A549 (cell line): Measurements from ENCODE around the gene SLC24A3. TPM values are rescaled to one million over a fixed set of nuclear protein-coding genes. Genes with fewer than 3 reads are reported as not detected.

Source experiments
- ATAC-seq, 2 experiments: fragments of 200-7000 bp in 1 of 2; fragments of >200 bp in 1 of 2; cut with Nextera tagmentation in 1 of 2; cut with Tn5 transposase in 1 of 2; 3 replicates each; pipeline versions ENCODE4 v1.8.0 to v1.9.1; 2018 to 2020; ENCODE audit warnings: mild to moderate bottlenecking in 1 of 2, moderate library complexity in 1 of 2
- CTCF ChIA-PET: fragments of 300-600 bp; sonication (Branson Sonifier 250); formaldehyde crosslinking; extraction: SDS; loops from one replicate; lab custom pipeline; 2021; ENCODE audit warnings: antibody characterized with exemption, inconsistent platforms; lab: Yijun Ruan, JAX
- POLR2A ChIA-PET: fragments of 350-600 bp; formaldehyde crosslinking; extraction: SDS; loops from one replicate; lab custom pipeline; 2021; ENCODE audit warnings: antibody characterized with exemption, inconsistent platforms; lab: Yijun Ruan, JAX
- DNase-seq, 2 experiments: peaks; one replicate each; pipeline versions ENCODE4 v3.0.0 to v3.0.0-alpha.2; 2011 to 2016; ENCODE audit warnings: low read depth in 1 of 2, low spot score in 1 of 2
- FAIRE-seq: peaks from 2 replicates; lab custom pipeline; 2011; peaks lifted over from hg19 to GRCh38; lab: Jason Lieb, UNC
- H3K27ac ChIP-seq, 2 experiments: fragments of >200 bp; sonication (Bioruptor Twin); formaldehyde crosslinking; 3 replicates each; pipeline ENCODE4 v1.5.1; 2016 to 2017
- H3K4me1 ChIP-seq: fragments of >200 bp; sonication (Bioruptor Twin); formaldehyde crosslinking; 3 replicates; pipeline ENCODE4 v1.6.1; 2016
- H3K4me2 ChIP-seq: fragments of >200 bp; sonication (Bioruptor Twin); formaldehyde crosslinking; 3 replicates; pipeline ENCODE4 v1.6.1; 2016
- H3K4me3 ChIP-seq: fragments of >200 bp; sonication (Bioruptor Twin); formaldehyde crosslinking; 3 replicates; pipeline ENCODE4 v1.5.1; 2016
- H3K9me3 ChIP-seq: fragments of >200 bp; sonication (Bioruptor Twin); formaldehyde crosslinking; 3 replicates; pipeline ENCODE4 v1.6.1; 2016
- CBX8 ChIP-seq: fragments of 200-600 bp; sonication (generic); IDR thresholded peaks from 2 replicates; pipeline ENCODE4 v1.6.1; 2016
- CEBPB ChIP-seq, 2 experiments: fragments of >200 bp in 1 of 2; sonication (Bioruptor Twin) in 1 of 2; formaldehyde crosslinking in 1 of 2; IDR thresholded peaks; 2 replicates each; pipeline ENCODE4 v1.6.1; 2012 to 2016
- CHD2 ChIP-seq: fragments of 150-350 bp; IDR thresholded peaks from 2 replicates; pipeline ENCODE4 v1.6.1; 2014; ENCODE audit warnings: low read length; ENCODE audit not compliant: partially characterized antibody
- CTCF ChIP-seq: fragments of >200 bp; sonication (Bioruptor Twin); formaldehyde crosslinking; IDR thresholded peaks from 3 replicates; pipeline ENCODE4 v1.5.1; 2016
- EP300 ChIP-seq, 2 experiments: fragments of >200 bp; sonication (Bioruptor Twin); formaldehyde crosslinking; IDR thresholded peaks; 2 replicates in 1 of 2; 3 replicates in 1 of 2; pipeline ENCODE4 v1.6.1; 2016 to 2017
- ESRRA ChIP-seq: fragments of 150-350 bp; IDR thresholded peaks from 2 replicates; pipeline ENCODE4 v1.6.1; 2014; ENCODE audit warnings: mild to moderate bottlenecking, low read length, borderline replicate concordance
- FOSB ChIP-seq: fragments of 250-450 bp; sonication (Bioruptor Pico); IDR thresholded peaks from 2 replicates; pipeline ENCODE4 v1.5.0; 2020; ENCODE audit warnings: mild to moderate bottlenecking, moderate library complexity
- FOXS1 ChIP-seq: fragments of 250-450 bp; sonication (Bioruptor Pico); IDR thresholded peaks from 2 replicates; pipeline ENCODE4 v1.5.0; 2020; ENCODE audit warnings: mild to moderate bottlenecking, moderate library complexity
- GATA3 ChIP-seq: IDR thresholded peaks from 2 replicates; pipeline ENCODE4 v1.6.1; 2012; ENCODE audit warnings: borderline replicate concordance
- HEYL ChIP-seq: fragments of 250-450 bp; sonication (Bioruptor Pico); IDR thresholded peaks from 2 replicates; pipeline ENCODE4 v1.8.0; 2021; ENCODE audit warnings: mild to moderate bottlenecking, moderate library complexity
- HOXA7 ChIP-seq: fragments of 250-450 bp; sonication (Bioruptor Pico); IDR thresholded peaks from 2 replicates; pipeline ENCODE4 v1.5.0; 2020; ENCODE audit warnings: mild to moderate bottlenecking, moderate library complexity
- HOXB5 ChIP-seq: fragments of 250-450 bp; sonication (Bioruptor Pico); IDR thresholded peaks from 2 replicates; pipeline ENCODE4 v1.5.0; 2020; ENCODE audit warnings: mild to moderate bottlenecking, moderate library complexity
- JUN ChIP-seq, 2 experiments: fragments of >200 bp; sonication (Bioruptor Twin); formaldehyde crosslinking; IDR thresholded peaks; 2 replicates in 1 of 2; 3 replicates in 1 of 2; pipeline ENCODE4 v1.6.1; 2016 to 2017
- JUNB ChIP-seq: fragments of >200 bp; sonication (Bioruptor Twin); formaldehyde crosslinking; IDR thresholded peaks from 2 replicates; pipeline ENCODE4 v1.6.1; 2016
- MAFK ChIP-seq: fragments of 450-650 bp; IDR thresholded peaks from 2 replicates; pipeline ENCODE4 v1.6.1; 2014; ENCODE audit not compliant: partially characterized antibody
- MAZ ChIP-seq: fragments of 150-350 bp; IDR thresholded peaks from 2 replicates; pipeline ENCODE4 v1.6.1; 2014; ENCODE audit warnings: antibody characterized with exemption, low read depth, low read length, borderline replicate concordance
- MYC ChIP-seq: IDR thresholded peaks from 2 replicates; pipeline ENCODE4 v1.6.1; 2012; ENCODE audit warnings: mild to moderate bottlenecking, inconsistent platforms, low read length, improper control_type of control experiment, borderline replicate concordance
- NFE2L2 ChIP-seq: fragments of 150-350 bp; conservative IDR thresholded peaks from 2 replicates; pipeline ENCODE4 v1.6.1; 2014; ENCODE audit warnings: low read length
- NR3C1 ChIP-seq: fragments of >200 bp; sonication (Bioruptor Twin); formaldehyde crosslinking; IDR thresholded peaks from 3 replicates; pipeline ENCODE4 v1.6.1; 2017
- PBX3 ChIP-seq: IDR thresholded peaks from 2 replicates; pipeline ENCODE4 v1.6.1; 2012
- POLR2A ChIP-seq: IDR thresholded peaks from 2 replicates; pipeline ENCODE4 v1.6.1; 2012; ENCODE audit warnings: mild to moderate bottlenecking, low read length
- RCOR1 ChIP-seq: fragments of 150-350 bp; IDR thresholded peaks from 2 replicates; pipeline ENCODE4 v1.6.1; 2014; ENCODE audit warnings: antibody characterized with exemption, low read length, low read depth
- RFX5 ChIP-seq: fragments of 450-650 bp; IDR thresholded peaks from 2 replicates; pipeline ENCODE4 v1.7.1; 2014; ENCODE audit warnings: antibody characterized with exemption, mild to moderate bottlenecking, moderate library complexity
- RNF2 ChIP-seq: fragments of 200-600 bp; sonication (generic); IDR thresholded peaks from 2 replicates; pipeline ENCODE4 v1.6.1; 2016; ENCODE audit warnings: low read depth, mild to moderate bottlenecking, antibody characterized with exemption, moderate library complexity, borderline replicate concordance
- SMC3 ChIP-seq: fragments of >200 bp; sonication (Bioruptor Twin); formaldehyde crosslinking; IDR thresholded peaks from 3 replicates; pipeline ENCODE4 v1.6.1; 2018; ENCODE audit warnings: inconsistent platforms
- SREBF2 ChIP-seq: fragments of 450-650 bp; IDR thresholded peaks from 2 replicates; pipeline ENCODE4 v1.6.1; 2014; ENCODE audit warnings: mild to moderate bottlenecking, moderate library complexity
- TFCP2L1 ChIP-seq: fragments of 250-450 bp; sonication (Bioruptor Pico); IDR thresholded peaks from 2 replicates; pipeline ENCODE4 v1.5.0; 2021; ENCODE audit warnings: mild to moderate bottlenecking
- ZSCAN20 ChIP-seq: fragments of 250-450 bp; sonication (Bioruptor Pico); IDR thresholded peaks from 2 replicates; pipeline ENCODE4 v1.8.0; 2022; ENCODE audit warnings: mild to moderate bottlenecking, moderate library complexity
- WGBS: methylation state at CpG from one replicate; pipeline ENCODE4 v1.1.6; 2017; ENCODE audit errors: missing lambda C conversion rate; 5-methylcytosine and 5-hydroxymethylcytosine counted together
- polyA plus RNA-seq, 4 experiments: library from polyadenylated mRNA; depleted of rRNA in 3 of 4; stranded (reverse); fragments of >200 nt; fragmentation: RNase III in 1 of 4; extraction: RNeasy Plus Mini Kit Qiagen cat#74134 plus additional on column Dnase treatment in 1 of 4; gene quantifications; 2 replicates in 3 of 4; 3 replicates in 1 of 4; pipeline ENCODE4 v1.2.3, GENCODE V29; 2011 to 2017

Gene SLC24A3
- polyA plus RNA-seq, 2 of the 4 experiments (the other 2 are of a cell fraction), result 0.08 TPM; not detected in 1

- no peak for TF ChIP-seq JUN (IDR thresholded peaks at IDR 0.05)
- TF ChIP-seq NFE2L2, result no peak
- no peak for TF ChIP-seq CHD2
- no peak for TF ChIP-seq RNF2
- TF ChIP-seq SREBF2, result no peak
- no peak for TF ChIP-seq GATA3
- no peak for TF ChIP-seq RFX5
- TF ChIP-seq RCOR1, result no peak
- TF ChIP-seq MAZ, result no peak
- no peak for TF ChIP-seq FOSB (CRISPR knock-in tag)
- no peak for TF ChIP-seq CTCF
- no peak for TF ChIP-seq SMC3
- TF ChIP-seq POLR2A, result no peak
- TF ChIP-seq EP300 (IDR thresholded peaks at IDR 0.05), result no peak
- no peak for TF ChIP-seq FOXS1 (CRISPR knock-in tag)
- no peak for TF ChIP-seq HEYL (CRISPR knock-in tag)
- TF ChIP-seq NR3C1, result no peak
- ATAC-seq, result no peak
- Histone ChIP-seq H3K4me3 (no peak overlapping the region), H3K9me3 (no peaks in the 10 kb centered on the region; the same call in 2 of the 3 replicates), H3K4me2 (no peak overlapping the region), H3K27ac (no peak overlapping the region), H3K4me1 (no peaks in the 10 kb centered on the region)
- WGBS, result 10% methylated on average over 6 of the region's 6 CpGs
- no peak for FAIRE-seq
- CTCF ChIA-PET, result no interaction called here
- DNase-seq, result no peak
- POLR2A ChIA-PET, result no interaction called here
These were observed 163.0 kb downstream of the SLC24A3 start for GRCh38 chr20:19375395-19375794.

DNA sequence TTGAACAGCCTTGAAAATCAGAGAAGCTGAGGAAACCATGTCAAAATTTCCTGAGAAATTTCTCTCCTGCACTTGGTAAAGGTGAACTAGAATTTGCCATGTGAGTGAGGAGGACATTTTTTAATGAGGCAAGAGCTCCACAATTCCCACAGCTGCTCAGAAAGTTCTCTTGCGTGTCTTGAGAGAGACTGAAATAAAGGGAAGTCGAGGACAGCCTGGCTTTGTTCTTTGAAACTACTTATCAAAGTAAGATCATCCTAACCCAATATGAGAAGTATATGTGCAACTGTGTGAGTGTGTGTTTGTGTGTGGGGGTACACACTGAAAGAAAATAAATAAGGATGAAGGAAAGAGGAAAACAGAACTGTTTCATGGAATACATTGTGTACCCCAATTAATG lies 163.4 kb downstream of the SLC24A3 start:
- FAIRE-seq (no peak), ATAC-seq (no peak)
- WGBS, result 1% methylated on average over 2 of the region's 2 CpGs

More for the DNA sequence above, 163.4 kb downstream of the SLC24A3 start:
- Histone ChIP-seq H3K4me2 (no peak overlapping the region), H3K4me3 (no peak overlapping the region), H3K4me1 (no peaks in the 10 kb centered on the region), H3K27ac (no peak overlapping the region), H3K9me3 (no peaks in the 10 kb centered on the region; the same call in 2 of the 3 replicates)
- TF ChIP-seq CHD2 (no peak), ZSCAN20 (CRISPR knock-in tag) (no peak), JUNB (no peak), FOXS1 (CRISPR knock-in tag) (no peak), NR3C1 (no peak), MAFK (no peak), JUN (IDR thresholded peaks at IDR 0.05) (no peak), SMC3 (no peak), ESRRA (no peak), HOXB5 (no peak), PBX3 (no peak), MYC (no peak), CEBPB (IDR thresholded peaks at IDR 0.05) (no peak), CBX8 (no peak), TFCP2L1 (CRISPR knock-in tag) (no peak), HOXA7 (CRISPR knock-in tag) (no peak)
- ChIA-PET CTCF (no interaction called here), POLR2A (no interaction called here)
- no peak for DNase-seq
